ENCODE data around the gene RPUSD1.
"Not testable (repeated sequence)": the region's sequence is repeated elsewhere in the genome, so short reads cannot be mapped to it uniquely, and the experiment has no call there.

Gene RPUSD1

DNA sequence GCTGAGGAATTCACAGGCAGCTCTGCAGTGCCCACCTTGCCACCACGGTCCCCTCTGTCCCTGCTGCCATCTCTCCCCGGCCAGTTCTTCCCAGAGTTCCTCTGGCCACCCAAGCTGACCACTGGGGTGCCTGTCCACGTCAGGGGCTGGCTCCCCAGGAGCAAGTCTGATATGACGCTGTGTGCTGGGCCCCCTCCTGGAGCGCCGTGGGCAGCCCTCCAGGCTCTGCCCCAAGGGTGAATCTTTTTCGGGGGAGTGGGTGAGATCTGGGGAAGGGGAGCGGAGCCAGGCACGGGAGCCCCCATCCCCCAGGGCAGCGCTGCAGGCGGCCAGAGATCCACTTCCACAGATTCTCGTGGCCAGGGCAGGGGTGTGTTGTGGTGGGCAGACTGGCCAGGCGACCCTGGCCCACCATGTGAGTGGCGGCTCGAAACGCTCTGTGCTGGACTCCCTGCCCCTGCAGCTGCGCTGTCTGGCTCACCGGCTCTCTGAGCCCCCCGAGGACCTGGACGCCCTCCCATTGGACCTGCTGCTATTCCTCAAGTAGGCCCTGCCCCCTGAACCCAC, 23.9 kb downstream of the RPUSD1 start:
- DNase-seq = no peak

DNA sequence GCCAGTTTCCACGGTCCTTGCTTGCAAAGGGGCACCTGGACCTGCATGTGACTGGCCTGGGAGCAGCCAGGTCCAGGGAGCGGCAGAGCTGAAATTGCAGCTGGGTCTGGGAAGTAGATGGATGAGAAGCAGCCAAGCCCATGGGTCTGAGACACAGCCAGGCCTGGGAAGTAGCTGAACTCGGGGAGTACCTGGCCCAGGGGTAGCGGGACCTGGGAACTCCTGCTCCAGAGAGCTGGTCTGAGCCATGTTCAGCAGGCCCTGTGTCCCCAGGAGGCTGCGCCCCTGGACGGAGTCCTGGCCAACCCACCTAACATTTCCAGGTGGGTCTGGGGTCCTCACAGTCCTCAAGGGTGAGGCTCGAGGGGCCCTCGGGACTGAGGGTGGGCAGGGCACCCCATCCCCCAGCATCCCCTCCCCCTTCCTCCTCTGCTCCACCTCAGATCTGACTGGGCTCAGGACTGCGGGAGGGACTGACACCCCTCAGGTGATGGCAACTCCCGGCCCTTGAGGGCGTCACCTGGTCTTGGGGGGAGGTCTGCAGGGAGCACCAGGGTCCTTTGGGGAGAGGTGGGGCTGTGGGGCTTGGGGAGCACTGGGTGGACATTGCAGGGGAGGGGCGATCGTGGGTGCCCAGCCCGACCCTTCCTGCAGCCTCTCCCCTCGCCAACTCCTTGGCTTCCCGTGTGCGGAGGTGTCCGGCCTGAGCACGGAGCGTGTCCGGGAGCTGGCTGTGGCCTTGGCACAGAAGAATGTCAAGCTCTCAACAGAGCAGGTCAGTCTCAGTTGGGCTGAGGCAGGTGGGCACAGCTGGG, 24.6 kb downstream of the RPUSD1 start:
- DNase-seq = no peak

DNA sequence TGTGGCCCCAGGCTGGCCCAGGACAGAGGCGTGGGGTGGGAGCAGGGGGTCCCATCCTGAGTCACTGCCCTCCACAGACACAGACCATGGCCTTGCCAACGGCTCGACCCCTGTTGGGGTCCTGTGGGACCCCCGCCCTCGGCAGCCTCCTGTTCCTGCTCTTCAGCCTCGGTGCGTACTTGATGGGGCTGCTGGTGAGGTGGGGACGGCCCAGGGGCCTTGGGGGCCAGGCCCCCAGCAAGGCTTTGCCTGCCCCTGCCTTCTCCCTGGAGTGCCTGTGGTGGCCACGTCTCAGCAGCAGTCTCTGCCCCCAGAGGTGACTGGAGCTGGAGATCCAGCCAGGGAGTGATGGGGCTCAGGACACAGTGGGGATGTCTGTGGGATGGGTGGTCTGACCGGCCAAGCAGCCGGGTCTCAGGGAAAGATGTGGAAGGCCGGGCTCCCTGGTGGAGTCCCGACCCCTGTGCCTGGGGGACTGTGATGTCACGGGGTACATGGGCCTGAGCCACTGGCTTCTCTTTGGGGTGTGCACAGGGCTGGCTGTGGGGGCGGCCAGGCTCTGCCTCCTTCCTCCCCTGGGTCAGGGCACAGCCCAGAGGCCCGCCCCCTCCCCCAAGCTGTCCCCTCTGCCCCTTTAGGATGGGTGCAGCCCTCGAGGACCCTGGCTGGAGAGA, 25.4 kb downstream of the RPUSD1 start:
- DNase-seq = no peak

DNA sequence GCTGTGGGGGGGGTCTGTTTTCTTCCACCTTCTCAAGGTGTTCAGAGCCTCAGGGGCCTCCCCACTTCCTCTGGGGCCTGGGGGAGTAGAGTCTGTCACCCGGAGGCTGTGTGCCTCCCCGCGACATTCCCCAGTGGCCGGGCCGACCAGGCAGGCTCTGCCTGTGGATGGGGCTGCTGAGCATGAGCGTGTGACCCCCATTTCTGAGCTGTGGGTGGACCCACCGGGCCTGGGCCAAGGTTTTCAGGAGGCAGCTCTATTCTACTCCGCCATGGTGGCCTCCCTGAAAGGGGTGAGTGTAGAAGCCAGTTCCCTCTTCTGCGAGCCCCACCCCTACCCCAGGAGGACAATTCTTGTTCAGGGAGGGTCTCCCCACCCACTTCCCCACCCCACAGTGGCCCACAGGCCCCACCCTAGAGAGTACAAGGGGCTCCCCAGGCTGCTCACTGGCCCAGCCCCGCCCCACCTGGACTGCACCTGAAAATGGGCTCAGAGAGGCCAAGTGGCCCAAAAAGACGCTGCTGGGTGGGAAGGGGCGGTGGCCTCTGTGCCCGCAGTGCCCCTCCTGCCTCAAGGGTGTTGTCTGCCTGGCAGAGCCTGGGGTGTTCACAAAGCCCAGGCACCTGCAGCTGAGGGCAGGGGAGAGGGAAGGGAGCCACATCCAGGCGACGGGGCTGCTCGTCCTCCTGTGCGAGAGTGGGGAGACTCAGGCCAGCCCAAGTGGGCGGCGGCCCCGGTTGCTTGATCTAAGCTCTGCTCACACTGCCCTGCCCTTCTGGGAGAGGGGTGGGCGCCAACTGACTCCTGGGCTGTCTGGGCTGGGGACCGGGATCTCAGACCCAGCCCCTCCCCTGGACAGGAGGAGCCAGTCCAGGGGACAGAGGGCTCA, 26.3 kb downstream of the RPUSD1 start:
- no peak for DNase-seq

DNA sequence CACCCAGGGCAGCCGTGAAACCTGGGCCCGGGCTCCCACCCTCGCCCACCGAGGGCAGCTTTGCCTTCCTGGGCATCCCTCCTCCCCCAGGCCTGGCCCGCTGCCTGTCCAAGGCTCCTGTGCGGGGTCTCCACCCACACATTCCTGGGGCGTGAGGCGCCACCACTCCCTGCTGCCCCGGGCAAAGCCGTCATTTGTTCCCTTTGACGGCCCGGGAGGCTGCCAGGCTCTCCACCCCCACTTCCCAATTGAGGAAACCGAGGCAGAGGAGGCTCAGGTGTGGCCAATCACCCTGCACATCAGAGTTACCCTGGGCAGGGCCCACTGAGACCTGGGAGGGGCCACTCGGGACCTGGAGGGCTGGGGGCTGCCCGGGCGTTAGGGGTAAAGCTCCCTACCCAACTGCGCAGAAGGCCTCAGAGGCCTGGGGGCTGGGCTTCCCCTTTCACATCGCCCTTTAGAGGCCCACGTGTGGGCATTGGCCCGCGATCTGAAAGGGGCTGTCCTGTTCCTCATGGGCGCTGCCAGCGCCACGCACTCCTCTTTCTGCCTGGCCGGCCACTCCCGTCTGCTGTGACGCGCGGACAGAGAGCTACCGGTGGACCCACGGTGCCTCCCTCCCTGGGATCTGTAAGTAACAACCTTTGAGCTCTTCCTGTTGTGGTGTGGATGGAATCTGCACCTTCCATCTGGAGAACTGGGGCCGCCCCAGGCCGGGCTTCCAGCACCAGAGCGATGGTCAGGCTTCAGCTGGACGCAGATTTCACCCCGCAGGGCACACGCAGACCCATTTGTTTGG, 27.4 kb downstream of the RPUSD1 start, which contains the start of gene MSLN:
MSLN (plus strand) TSS at position 190 of the 799 bp plus-strand sequence. CDS start 1,947 bp downstream, outside the sequence.
- no peak for DNase-seq

DNA sequence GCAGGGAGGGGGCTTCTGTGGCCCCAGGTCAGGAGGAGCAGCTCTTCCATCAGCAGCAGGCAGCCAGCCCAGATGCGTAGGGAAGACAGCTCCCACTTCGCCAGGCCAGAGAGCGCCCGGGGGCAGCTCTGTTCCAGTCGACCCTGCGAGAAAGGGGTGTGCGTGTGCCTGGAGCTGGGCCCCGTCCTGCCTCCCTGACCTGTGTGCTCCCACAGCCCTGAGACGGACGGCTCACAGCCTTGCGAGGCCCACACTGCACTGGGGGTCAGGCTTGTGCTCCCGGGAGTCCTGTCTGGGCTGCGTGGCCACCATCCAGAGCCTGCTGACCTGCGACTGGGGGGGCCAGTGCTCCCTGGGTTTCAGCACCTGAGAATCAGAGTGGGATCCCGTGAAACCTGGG, 28.1 kb downstream of the RPUSD1 start:
- DNase-seq = no peak

DNA sequence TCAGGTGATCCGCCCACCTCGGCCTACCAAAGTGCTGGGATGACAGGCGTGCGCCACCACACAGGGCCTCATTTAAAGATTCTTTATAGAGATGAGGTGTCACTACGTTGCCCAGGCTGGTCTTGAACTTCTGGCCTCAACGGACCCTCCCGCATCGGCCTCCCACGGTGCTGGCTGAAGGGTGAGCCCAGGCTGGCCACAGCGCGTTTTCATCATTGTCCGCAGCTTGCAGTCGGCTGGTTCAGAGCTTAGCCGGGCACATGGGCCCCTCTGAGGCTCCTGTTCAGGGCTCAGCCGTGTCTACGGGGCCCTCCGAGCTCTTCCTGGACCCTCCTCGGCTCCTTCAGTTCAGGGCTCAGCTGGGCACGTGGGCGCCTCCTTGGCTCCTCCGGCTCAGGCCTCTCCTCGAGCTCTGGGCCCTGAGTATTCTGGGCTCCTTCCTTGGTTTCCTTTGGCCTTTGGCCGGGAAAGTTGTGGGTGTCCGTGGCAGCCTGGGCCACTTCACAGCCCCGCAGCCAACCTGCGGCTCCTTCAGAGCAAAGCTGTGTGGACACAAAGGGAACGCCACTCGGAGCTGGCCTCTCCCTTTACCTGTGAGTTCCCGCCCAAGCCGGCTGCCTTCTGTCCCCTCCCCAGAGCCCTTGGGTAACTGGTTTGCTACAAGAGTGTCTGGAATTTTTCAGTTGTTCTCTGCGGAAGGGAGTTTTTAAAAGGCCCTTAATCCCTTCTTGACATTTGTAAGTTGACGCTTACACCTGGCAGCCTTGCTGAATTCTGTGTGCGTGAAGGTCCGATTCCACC, 28.9 kb downstream of the RPUSD1 start:
- no peak for DNase-seq

DNA sequence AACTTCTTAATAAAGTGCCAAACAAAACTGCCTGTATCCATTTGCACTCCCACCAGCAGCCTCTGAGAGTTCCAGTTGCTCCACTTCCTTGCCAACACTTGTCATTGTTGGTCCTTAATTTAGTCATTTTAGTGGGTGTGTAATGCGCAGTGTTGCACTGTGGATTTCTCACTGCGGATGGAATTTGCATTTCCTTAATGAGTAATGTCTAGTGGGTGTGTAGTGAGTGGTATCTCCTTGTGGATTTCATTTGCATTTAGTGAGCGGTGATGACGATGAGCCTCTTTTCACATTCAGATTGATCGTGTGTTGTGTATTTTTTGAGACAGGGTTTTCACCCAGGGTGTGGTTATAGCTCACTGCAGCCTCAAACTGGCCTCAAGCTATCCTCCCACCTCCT, 31.8 kb downstream of the RPUSD1 start:
- no peak for DNase-seq

DNA sequence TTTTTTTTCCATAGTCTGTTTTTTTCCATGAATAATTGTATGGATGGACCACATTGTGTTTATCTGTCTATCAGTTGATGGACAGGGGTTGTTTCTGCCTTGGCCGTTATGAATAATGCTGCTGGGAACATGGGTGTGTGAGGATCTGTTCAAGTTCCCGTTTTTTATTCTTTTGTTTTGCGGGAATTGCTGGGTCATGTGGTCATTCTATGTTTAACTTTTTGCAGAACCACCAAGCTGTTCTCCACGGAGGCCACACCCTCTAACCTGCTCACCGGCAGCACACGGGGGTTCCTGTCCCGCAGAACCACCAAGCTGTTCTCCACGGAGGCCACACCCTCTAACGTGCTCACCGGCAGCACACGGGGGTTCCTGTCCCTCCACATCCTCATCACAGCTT, 33.5 kb downstream of the RPUSD1 start:
- DNase-seq = peak; percentile 65

DNA sequence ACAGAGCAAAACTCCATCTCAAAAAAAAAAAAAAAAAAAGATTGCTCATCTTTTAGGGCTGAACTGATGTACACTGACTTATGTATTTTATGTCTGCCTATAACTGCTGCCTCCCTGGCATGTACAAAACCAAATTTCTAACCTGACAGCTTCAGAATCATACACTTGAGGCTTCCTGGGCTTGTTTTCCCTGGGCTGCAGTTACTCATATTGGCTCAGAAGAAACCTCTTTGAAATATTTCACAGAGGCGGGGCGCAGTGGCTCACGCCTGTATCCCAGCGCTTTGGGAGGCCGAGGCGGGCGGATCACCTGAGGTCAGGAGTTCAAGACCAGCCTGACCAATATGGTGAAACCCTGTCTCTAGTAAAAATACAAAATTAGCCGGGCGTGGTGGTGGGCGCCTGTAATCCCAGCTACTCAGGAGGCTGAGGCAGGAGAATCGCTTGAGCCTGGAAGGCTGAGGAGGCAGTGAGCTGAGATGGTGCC, 34.0 kb downstream of the RPUSD1 start:
- DNase-seq = not testable (repeated sequence)

DNA sequence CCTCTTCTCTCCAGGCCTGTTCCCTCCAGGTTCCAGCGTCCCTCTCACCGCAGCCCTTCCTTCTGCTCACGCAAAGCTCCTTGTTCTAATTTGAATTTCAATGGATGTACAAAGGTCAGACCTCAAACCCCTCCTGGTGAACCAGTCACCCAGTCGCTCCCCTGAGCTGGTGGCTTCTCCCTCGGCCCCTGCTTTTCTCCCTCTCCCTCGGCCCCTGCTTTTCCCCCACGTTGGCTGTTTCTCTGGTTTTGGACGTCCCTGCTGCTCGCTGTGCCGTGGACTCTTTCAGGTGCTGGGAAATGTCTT, 36.2 kb downstream of the RPUSD1 start:
- no peak for DNase-seq

DNA sequence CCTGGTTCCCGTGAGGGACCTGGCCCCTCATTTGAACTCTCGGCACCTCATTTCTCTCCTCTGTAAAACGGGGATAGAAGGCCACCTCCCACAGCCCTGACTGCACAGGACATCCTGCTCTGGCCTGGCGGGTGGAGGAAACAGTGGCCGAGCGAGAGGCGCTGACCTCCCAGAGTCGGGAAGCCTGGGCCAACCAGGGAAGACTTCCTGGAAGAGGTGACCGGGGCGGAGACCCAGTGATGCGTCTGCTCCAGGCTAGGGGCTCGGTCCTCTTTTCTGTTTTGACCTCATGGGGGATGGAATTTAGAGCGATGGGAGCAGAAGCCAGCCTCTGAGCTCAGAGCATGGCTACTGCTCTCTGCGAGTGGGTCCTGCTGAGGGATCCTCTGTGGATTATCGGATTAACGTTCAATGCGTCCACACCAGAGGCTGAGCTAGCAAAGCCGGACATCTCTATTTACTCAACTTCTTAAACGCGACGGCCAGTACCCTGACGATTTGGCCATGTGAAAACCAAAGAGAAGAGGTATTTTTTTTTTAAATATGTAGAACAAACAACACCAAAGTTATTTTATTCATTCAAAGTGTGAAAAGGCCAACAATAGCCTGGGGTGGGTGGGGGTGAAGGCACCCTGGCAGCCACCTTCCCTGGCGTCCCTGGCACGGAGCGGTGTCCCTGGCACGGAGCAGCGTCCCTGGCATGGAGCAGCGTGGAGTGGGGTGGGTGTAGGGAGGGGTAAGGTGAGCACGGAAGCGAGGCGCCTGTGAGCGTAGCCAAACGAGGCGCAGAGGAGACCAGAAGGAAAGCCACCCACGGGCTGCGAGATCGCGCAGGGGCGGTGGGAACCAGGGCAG, 36.8 kb downstream of the RPUSD1 start:
- no peak for DNase-seq

DNA sequence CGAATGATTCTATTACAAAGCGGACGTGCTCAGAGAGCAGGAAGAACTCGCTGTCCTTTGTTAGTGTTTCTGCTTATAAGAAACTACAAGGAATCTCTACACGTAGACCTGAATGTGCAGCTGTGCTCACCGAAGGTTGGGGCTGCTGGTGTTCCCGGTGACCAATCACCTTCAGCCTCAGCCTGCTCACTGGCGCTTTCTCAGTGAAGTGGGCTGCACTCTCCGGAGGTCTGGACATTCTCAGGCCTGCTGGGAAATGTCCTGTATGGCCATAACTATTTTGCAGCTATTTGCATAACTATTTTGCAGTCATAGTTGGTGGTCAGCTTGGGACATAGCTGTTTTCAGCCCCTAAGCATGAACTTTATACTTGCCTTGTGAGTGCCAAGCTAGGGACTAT, 37.7 kb downstream of the RPUSD1 start:
- no peak for DNase-seq

DNA sequence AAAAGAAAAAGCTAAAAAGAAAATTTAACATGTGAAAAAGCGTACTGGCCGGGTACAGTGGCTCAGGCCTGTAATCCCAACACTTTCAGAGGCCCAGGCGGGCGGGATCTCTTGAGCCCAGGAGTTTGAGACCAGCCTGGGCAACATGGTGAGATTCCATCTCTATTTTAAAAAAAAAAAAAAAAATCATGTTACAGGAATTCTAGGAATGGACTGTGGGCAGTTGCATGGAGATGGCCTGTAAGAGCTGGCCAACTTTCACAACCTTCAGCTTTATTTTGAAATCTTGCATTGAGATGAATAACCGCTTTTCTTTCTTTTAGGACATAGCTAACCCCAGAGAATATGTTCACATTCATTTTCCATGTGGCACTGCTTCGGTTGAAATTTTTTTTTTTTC, 39.2 kb downstream of the RPUSD1 start:
- DNase-seq = no peak

DNA sequence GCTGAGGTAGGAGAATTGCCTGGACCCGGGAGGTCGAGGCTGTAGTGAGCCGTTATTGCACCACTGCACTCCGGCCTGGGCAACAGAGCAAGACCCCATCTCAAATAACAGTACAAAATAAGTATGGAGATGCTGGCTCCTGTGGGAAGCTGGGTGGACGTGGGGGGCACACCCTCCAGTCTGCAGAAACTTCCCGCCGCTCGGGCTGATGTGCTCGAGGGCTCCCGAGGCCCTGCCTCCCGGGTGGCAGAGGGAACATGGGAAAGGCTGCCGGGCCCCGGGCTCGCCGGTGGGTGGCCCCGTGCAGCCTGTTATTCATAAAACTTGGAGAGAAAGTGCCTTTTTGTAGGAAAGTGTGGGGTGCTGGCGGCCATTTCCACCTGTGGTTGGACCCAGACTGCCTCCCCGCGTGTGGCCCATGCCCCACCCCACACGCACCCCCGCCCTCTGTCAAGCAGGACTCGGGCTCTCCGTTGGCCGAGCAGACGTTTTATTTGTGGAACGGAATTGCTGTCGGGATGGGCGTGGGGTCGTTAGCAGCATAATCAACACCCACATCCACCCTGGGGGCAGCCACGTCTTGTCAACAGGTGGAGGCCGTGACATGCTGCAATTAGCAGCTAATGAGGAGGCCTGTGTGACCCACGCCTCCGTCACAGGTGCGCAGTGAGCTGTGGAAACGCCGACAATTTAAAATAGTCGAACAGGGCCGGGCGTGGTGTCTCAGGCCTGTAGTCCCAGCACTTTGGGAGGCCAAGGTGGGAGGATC, 40.0 kb downstream of the RPUSD1 start:
- DNase-seq = no peak

DNA sequence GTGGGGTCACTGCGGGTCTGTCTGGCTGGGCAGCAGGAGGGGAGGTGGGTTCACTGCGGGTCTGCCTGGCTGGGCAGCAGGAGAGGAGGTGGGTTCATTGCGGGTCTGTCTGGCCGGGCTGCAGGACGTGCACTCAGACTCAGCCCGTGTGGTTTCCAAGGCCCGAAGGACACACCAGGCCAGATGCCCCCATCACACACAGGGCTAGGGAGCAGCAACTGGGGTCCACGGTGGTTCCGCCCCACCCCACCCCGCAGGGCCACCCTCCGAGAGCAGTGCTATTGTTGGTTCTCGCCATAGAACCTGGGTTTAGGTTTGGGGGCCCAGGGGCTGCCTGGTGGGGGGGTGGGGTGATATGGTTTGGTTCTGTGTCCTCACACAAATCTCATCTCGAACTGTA, 41.5 kb downstream of the RPUSD1 start:
- DNase-seq = no peak

DNA sequence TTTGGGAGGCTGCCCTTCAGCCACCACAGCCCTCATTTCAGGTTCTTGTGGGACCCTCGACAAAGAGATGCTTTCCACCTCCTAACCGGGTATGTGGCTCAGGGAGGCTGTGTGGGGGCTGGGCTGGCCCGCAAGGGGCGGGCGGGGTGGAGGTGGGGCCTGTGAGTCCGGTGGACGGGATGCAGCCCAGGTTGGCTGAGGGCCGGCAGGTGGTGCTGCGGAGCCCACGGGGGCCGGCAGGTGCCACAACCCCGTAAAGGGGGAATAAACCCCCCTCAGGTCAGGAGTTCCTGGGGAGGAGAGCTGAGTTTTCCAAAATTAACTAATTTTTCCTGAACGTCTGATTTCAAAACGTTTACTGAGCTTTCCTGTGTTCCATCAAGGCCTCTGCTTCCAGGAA, 42.4 kb downstream of the RPUSD1 start:
- no peak for DNase-seq

DNA sequence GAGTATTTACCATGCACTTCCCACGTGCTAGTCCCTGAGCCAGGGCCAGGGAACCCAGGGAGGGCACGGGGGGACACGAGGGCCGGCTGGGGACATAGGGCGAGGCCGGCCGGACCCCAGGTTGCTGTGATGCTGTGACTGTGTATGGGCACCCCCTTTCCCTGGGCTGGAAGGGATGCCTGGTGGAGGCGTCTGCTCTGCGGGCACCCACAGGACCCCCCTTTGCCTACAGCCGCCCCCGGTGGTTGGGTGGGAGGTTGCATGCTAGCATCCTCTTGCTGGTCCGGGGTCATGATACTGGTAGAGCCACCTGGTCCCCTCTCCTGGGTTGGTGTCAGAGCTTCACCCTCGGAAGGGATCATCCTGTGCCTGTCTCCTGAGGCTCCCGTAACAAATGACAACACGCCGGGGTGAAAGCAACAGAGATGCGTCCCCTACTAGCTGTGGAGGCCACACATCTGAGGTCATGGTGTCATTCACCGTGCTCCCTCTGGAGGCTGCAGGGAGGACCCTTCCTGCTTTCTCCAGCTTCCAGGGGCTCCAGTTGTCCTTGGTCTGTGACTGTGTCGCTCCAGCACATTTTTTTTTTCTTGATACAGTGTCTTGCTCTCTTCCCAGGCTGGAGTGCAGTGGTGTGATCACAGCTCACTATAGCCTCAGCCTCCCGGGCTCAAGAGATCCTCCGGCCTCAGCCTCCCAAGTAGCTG, 44.2 kb downstream of the RPUSD1 start:
- no peak for DNase-seq

DNA sequence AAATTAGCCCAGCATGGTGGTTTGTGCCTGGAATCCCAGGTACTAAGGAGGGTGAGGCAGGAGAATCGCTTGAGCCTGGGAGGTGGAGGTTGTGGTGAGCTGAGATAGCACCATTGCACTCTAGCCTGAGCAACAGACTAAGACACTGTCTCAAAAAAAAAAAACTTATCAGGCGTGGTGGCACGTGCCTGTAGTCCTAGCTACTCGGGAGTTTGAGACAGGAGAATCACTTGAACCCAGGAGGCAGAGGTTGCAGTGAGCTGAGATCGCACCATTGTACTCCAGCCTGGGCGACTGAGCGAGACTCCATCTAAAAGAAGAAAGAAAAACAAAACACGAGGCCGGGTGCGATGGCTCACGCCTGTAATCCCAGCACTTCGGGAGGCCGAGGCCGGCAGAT, 45.3 kb downstream of the RPUSD1 start:
- DNase-seq = not testable (repeated sequence)
